ENCODE measurements around the gene TRIM14.
"Not testable (repeated sequence)": the region's sequence is repeated elsewhere in the genome, so short reads cannot be mapped to it uniquely, and the experiment has no call there.

The TRIM14 gene

GRCh38 chr9:98080780-98081179, 38.2 kb downstream of the TRIM14 start:
- no peak for DNase-seq

GRCh38 chr9:98080326-98080725, 38.7 kb downstream of the TRIM14 start:
- no peak for DNase-seq

- DNase-seq = no peak
Observed at GRCh38 chr9:98078895-98079294, 40.1 kb downstream of the TRIM14 start.

GRCh38 chr9:98076514-98076890, 42.5 kb downstream of the TRIM14 start:
- DNase-seq = not testable (repeated sequence)

GRCh38 chr9:98075332-98075805, 43.7 kb downstream of the TRIM14 start:
- no peak for DNase-seq

GRCh38 chr9:98074115-98074990, 44.7 kb downstream of the TRIM14 start:
- DNase-seq = peak; percentile 50

GRCh38 chr9:98071737-98072136, 47.3 kb downstream of the TRIM14 start:
- DNase-seq = no peak

- DNase-seq = no peak
Observed at GRCh38 chr9:98070704-98071103, 48.3 kb downstream of the TRIM14 start.

GRCh38 chr9:98069551-98069950, 49.5 kb downstream of the TRIM14 start:
- no peak for DNase-seq

GRCh38 chr9:98067184-98067583, 51.8 kb downstream of the TRIM14 start:
- DNase-seq = no peak

- DNase-seq = no peak
Observed at GRCh38 chr9:98066235-98066634, 52.8 kb downstream of the TRIM14 start.

- no peak for DNase-seq
Observed at GRCh38 chr9:98064623-98065392, 54.2 kb downstream of the TRIM14 start.

GRCh38 chr9:98062161-98062560, 56.9 kb downstream of the TRIM14 start:
- DNase-seq = no peak

- peak; percentile 23 for DNase-seq
Observed at GRCh38 chr9:98057138-98057799, 61.8 kb downstream of the TRIM14 start.

- DNase-seq = peak; percentile 92
Observed at GRCh38 chr9:98056269-98057137, 62.5 kb downstream of the TRIM14 start, which contains the start of gene NANS. NANS (plus strand) TSS chr9:98056732; CDS start chr9:98056809, 77 bp downstream.

GRCh38 chr9:98054376-98054951, 64.6 kb downstream of the TRIM14 start:
- DNase-seq = no peak

- DNase-seq = no peak
Observed at GRCh38 chr9:98050351-98050750, 68.7 kb downstream of the TRIM14 start.

- DNase-seq = no peak
Observed at GRCh38 chr9:98049288-98050072, 69.5 kb downstream of the TRIM14 start.

- DNase-seq = no peak
Observed at GRCh38 chr9:98047002-98047401, 72.0 kb downstream of the TRIM14 start.

GRCh38 chr9:98046180-98046543, 72.9 kb downstream of the TRIM14 start:
- no peak for DNase-seq

All from CD4-positive, alpha-beta T cell treated with Interleukin-15 for 1 hour (primary cell).